K562 (cell line): ENCODE results near the gene SLC12A6. TPM values are rescaled to one million over a fixed set of nuclear protein-coding genes. Genes with fewer than 3 reads are reported as not detected.

Experiments used
- BRD9 ChIP-seq: fragments of 450-650 bp; IDR thresholded peaks from 2 replicates; pipeline ENCODE4 v1.6.1; 2018; ENCODE audit warnings: low read depth; ENCODE audit not compliant: partially characterized antibody
- CTBP1 ChIP-seq: fragments of 450-650 bp; IDR thresholded peaks from 2 replicates; pipeline ENCODE4 v1.6.1; 2016; ENCODE audit warnings: borderline replicate concordance
- EP400 ChIP-seq: fragments of 450-650 bp; IDR thresholded peaks from 2 replicates; pipeline ENCODE4 v1.6.1; 2017; ENCODE audit warnings: antibody characterized with exemption, mild to moderate bottlenecking, moderate library complexity
- NEUROD1 ChIP-seq: fragments of 150-350 bp; IDR thresholded peaks from 2 replicates; pipeline ENCODE4 v1.6.1; 2014; ENCODE audit warnings: borderline replicate concordance, low read length, low read depth; ENCODE audit not compliant: partially characterized antibody
- RHOXF2B ChIP-seq: fragments of 250-450 bp; sonication (Bioruptor Pico); conservative IDR thresholded peaks from 2 replicates; pipeline ENCODE4 v1.5.1; 2021
- RUNX1 ChIP-seq: sonication (generic); IDR thresholded peaks from 2 replicates; pipeline ENCODE4 v1.6.1; 2016; ENCODE audit warnings: antibody characterized with exemption, low read depth
- SIN3B ChIP-seq: fragments of 450-650 bp; IDR thresholded peaks from 2 replicates; pipeline ENCODE4 v1.6.1; 2017; ENCODE audit warnings: low read depth, mild to moderate bottlenecking, moderate library complexity
- SMAD3 ChIP-seq: fragments of 450-650 bp; formaldehyde crosslinking; conservative IDR thresholded peaks from 2 replicates; pipeline ENCODE4 v1.4.0; 2020; ENCODE audit warnings: mild to moderate bottlenecking
- SUPT5H ChIP-seq: fragments of 450-650 bp; IDR thresholded peaks from 2 replicates; pipeline ENCODE4 v1.6.1; 2016
- TBP ChIP-seq: optimal IDR thresholded peaks from 2 replicates; pipeline ENCODE3; 2011; ENCODE audit warnings: low read depth, low read length, improper control_type of control experiment
- ZNF354B ChIP-seq: fragments of 250-450 bp; sonication (Bioruptor Pico); IDR thresholded peaks from 2 replicates; pipeline ENCODE4 v1.4.0; 2020
- polyA plus RNA-seq, 8 experiments: library from polyadenylated mRNA; depleted of rRNA in 4 of 8; stranded (reverse) in 5 of 8; unstranded in 3 of 8; fragments of >200 nt; fragmentation: Nextera tagmentation in 2 of 8; fragmentation: Illumina TruSeq in 1 of 8; extraction: Ambion mirVana in 2 of 8; extraction: Trizol in 1 of 8; gene quantifications; 2 replicates each; pipeline versions ENCODE4 v1.2.1 to v1.2.3, GENCODE V29; 2011 to 2014; ENCODE audit warnings: inconsistent platforms in 1 of 8, missing spikeins in 1 of 8
- total RNA-seq, 7 experiments: library from RNA; depleted of rRNA in 6 of 7; stranded (reverse); fragments of >200 nt in 6 of 7; fragmentation: Illumina TruSeq in 2 of 7; extraction: Trizol in 2 of 7; gene quantifications; 2 replicates each; pipeline versions ENCODE4 v1.2.1 to v1.2.3, GENCODE V29; 2011 to 2021; ENCODE audit warnings: low replicate concordance in 1 of 7
- TF ChIP-seq, protein P1 (sequence below): fragments of 250-450 bp; sonication (Bioruptor Pico); IDR thresholded peaks from 2 replicates; pipeline ENCODE4 v1.4.0; 2020; ENCODE audit warnings: mild to moderate bottlenecking, moderate library complexity
- TF ChIP-seq, protein P2 (sequence below): sonication (generic); formaldehyde crosslinking; IDR thresholded peaks from 2 replicates; pipeline ENCODE4 v1.8.1; 2022; ENCODE audit warnings: missing genetic modification reagents
- TF ChIP-seq, protein P3 (sequence below): fragments of 450-650 bp; IDR thresholded peaks from 2 replicates; pipeline ENCODE4 v1.7.0; 2016; ENCODE audit warnings: borderline replicate concordance
- TF ChIP-seq, protein P4 (sequence below): sonication (generic); formaldehyde crosslinking; IDR thresholded peaks from 2 replicates; pipeline ENCODE4 v1.4.0; 2020; ENCODE audit warnings: mild to moderate bottlenecking, missing genetic modification reagents
- TF ChIP-seq, protein P5 (sequence below), 2 experiments: IDR thresholded peaks; 2 replicates each; pipeline ENCODE4 v1.6.1; 2011; ENCODE audit warnings: borderline replicate concordance in 1 of 2, control low read depth in 1 of 2, low read depth in 1 of 2, low read length in 1 of 2, mild to moderate bottlenecking in 1 of 2, mixed read lengths in 1 of 2, moderate library complexity in 1 of 2; ENCODE audit not compliant: insufficient read depth in 1 of 2, insufficient read length in 1 of 2, poor library complexity in 1 of 2, severe bottlenecking in 1 of 2; ENCODE audit errors: extremely low read depth in 1 of 2
- TF ChIP-seq, protein P6 (sequence below): sonication (generic); formaldehyde crosslinking; IDR thresholded peaks from 2 replicates; pipeline ENCODE4 v1.8.0; 2022; ENCODE audit warnings: missing genetic modification reagents, mild to moderate bottlenecking, moderate library complexity, borderline replicate concordance

The SLC12A6 gene
- total and polyA plus RNA-seq, 9 of the 15 experiments (the other 6 are each of a cell fraction or from before 2014, with no cell fraction given): 1.4 to 16.4 (median 6.7) TPM

DNA sequence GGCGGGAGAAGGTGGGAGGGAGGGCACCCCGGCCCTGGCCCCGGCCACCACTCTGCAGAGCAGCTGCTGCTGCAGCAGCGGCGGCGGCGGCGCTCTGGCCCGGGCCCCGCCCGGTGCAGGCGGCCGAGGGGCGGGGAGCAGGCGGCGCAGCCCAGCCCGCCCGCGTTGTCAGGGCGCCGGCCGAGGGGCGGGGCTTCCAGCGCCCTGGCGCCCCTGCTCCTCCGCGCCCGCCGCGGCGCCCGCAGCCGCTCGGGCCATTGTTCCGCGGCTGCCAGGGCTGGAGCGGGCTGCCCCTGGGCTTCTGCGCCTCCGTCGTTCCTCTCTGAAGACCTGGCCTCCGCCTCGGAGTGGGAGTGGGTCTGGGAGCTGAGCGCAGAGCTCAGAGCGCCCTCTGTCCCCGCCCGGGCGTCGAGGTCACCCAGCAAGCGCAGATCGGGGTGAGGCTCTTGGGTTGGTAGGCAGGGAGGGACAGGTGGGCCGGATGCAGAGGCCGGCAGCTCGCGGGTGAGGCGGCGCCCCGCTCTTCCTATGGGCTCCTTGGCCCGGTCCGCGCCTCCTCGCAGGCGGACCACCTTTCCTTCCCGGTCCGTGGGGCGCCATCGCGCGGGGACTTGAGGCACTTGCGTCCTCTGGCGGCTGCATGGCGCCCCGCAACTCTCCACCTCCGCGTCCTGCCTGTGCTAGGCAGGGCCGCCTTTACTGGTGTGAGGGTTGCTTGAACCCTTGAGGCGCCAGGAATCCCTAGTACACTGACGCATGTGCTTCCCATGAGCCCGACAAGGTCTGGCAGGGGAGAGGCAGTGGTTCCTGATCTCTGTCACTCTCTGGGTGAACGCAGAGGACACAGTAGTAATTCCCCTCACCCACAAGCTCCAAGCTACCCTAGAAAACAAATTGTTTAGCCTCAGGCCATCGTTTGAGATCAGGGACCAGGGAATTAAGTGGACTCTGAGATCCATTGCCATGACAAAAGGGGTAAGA is 29.8 kb upstream of the SLC12A6 start, which contains the start of gene LPCAT4 (continued):
- TF ChIP-seq, protein P1, sequence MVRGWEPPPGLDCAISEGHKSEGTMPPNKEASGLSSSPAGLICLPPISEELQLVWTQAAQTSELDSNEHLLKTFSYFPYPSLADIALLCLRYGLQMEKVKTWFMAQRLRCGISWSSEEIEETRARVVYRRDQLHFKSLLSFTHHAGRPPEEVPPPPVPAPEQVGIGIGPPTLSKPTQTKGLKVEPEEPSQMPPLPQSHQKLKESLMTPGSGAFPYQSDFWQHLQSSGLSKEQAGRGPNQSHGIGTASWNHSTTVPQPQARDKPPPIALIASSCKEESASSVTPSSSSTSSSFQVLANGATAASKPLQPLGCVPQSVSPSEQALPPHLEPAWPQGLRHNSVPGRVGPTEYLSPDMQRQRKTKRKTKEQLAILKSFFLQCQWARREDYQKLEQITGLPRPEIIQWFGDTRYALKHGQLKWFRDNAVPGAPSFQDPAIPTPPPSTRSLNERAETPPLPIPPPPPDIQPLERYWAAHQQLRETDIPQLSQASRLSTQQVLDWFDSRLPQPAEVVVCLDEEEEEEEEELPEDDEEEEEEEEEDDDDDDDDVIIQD (CRISPR knock-in tag): 0 out of 2 replicates have a peak, but pooled peaks have one; percentile 24
- TF ChIP-seq RUNX1 (peak; percentile 12; the same call in 1 of the 2 replicates), NEUROD1 (no peak), RHOXF2B (no peak), TBP (peak; percentile 36), SIN3B (peak; percentile 64), EP400 (peak; percentile 80), BRD9 (peak; percentile 53), ZNF354B (CRISPR knock-in tag) (no peak), CTBP1 (peak; percentile 93), SUPT5H (peak; percentile 84), SMAD3 (CRISPR knock-in tag) (no peak)
- TF ChIP-seq, protein P2, sequence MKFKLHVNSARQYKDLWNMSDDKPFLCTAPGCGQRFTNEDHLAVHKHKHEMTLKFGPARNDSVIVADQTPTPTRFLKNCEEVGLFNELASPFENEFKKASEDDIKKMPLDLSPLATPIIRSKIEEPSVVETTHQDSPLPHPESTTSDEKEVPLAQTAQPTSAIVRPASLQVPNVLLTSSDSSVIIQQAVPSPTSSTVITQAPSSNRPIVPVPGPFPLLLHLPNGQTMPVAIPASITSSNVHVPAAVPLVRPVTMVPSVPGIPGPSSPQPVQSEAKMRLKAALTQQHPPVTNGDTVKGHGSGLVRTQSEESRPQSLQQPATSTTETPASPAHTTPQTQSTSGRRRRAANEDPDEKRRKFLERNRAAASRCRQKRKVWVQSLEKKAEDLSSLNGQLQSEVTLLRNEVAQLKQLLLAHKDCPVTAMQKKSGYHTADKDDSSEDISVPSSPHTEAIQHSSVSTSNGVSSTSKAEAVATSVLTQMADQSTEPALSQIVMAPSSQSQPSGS: no peak
- TF ChIP-seq, protein P3, sequence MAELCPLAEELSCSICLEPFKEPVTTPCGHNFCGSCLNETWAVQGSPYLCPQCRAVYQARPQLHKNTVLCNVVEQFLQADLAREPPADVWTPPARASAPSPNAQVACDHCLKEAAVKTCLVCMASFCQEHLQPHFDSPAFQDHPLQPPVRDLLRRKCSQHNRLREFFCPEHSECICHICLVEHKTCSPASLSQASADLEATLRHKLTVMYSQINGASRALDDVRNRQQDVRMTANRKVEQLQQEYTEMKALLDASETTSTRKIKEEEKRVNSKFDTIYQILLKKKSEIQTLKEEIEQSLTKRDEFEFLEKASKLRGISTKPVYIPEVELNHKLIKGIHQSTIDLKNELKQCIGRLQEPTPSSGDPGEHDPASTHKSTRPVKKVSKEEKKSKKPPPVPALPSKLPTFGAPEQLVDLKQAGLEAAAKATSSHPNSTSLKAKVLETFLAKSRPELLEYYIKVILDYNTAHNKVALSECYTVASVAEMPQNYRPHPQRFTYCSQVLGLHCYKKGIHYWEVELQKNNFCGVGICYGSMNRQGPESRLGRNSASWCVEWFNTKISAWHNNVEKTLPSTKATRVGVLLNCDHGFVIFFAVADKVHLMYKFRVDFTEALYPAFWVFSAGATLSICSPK: no peak
- TF ChIP-seq, protein P4, sequence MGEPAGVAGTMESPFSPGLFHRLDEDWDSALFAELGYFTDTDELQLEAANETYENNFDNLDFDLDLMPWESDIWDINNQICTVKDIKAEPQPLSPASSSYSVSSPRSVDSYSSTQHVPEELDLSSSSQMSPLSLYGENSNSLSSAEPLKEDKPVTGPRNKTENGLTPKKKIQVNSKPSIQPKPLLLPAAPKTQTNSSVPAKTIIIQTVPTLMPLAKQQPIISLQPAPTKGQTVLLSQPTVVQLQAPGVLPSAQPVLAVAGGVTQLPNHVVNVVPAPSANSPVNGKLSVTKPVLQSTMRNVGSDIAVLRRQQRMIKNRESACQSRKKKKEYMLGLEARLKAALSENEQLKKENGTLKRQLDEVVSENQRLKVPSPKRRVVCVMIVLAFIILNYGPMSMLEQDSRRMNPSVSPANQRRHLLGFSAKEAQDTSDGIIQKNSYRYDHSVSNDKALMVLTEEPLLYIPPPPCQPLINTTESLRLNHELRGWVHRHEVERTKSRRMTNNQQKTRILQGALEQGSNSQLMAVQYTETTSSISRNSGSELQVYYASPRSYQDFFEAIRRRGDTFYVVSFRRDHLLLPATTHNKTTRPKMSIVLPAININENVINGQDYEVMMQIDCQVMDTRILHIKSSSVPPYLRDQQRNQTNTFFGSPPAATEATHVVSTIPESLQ (CRISPR knock-in tag): no peak; the same call in 1 of the 2 replicates
- TF ChIP-seq, protein P5, sequence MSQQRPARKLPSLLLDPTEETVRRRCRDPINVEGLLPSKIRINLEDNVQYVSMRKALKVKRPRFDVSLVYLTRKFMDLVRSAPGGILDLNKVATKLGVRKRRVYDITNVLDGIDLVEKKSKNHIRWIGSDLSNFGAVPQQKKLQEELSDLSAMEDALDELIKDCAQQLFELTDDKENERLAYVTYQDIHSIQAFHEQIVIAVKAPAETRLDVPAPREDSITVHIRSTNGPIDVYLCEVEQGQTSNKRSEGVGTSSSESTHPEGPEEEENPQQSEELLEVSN (IDR thresholded peaks at IDR 0.05; ENCODE audit: borderline replicate concordance in 1 of 2, extremely low read depth in 1 of 2, insufficient read depth in 1 of 2, insufficient read length in 1 of 2, low read depth in 1 of 2, low read length in 1 of 2, poor library complexity in 1 of 2, severe bottlenecking in 1 of 2): peak; percentile 46 to 71
- TF ChIP-seq, protein P6, sequence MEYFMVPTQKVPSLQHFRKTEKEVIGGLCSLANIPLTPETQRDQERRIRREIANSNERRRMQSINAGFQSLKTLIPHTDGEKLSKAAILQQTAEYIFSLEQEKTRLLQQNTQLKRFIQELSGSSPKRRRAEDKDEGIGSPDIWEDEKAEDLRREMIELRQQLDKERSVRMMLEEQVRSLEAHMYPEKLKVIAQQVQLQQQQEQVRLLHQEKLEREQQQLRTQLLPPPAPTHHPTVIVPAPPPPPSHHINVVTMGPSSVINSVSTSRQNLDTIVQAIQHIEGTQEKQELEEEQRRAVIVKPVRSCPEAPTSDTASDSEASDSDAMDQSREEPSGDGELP (CRISPR knock-in tag): peak; percentile 67
